SK-N-SH treated with all-trans-retinoic acid at 6 μM for 48 hours (cell line): ENCODE data around the gene RAB44.

Experiments used
- ATAC-seq: fragments of 200-7000 bp; cut with Tn5 transposase; 3 replicates; pipeline ENCODE4 v1.9.1; 2020; ENCODE audit warnings: mild to moderate bottlenecking, moderate library complexity
- ARNTL ChIP-seq: fragments of 450-650 bp; formaldehyde crosslinking; IDR thresholded peaks from 2 replicates; pipeline ENCODE4 v1.5.0; 2020; ENCODE audit warnings: low read depth, mild to moderate bottlenecking, moderate library complexity, borderline replicate concordance
- BACH2 ChIP-seq: fragments of 250-450 bp; sonication (Bioruptor Pico); IDR thresholded peaks from 2 replicates; pipeline ENCODE4 v1.9.0; 2021; ENCODE audit warnings: mild to moderate bottlenecking, borderline replicate concordance
- CSDC2 ChIP-seq: fragments of 250-450 bp; sonication (Bioruptor Pico); IDR thresholded peaks from 2 replicates; pipeline ENCODE4 v1.5.0; 2020; ENCODE audit warnings: mild to moderate bottlenecking, moderate library complexity
- ESRRG ChIP-seq: fragments of 250-450 bp; sonication (Bioruptor Pico); IDR thresholded peaks from 2 replicates; pipeline ENCODE4 v1.6.1; 2021; ENCODE audit warnings: mild to moderate bottlenecking
- GLIS3 ChIP-seq: fragments of 250-450 bp; sonication (Bioruptor Pico); IDR thresholded peaks from 2 replicates; pipeline ENCODE4 v1.5.0; 2020; ENCODE audit warnings: mild to moderate bottlenecking, moderate library complexity
- ISL1 ChIP-seq: fragments of 250-450 bp; sonication (Bioruptor Pico); IDR thresholded peaks from 2 replicates; pipeline ENCODE4 v2.1.2; 2022; ENCODE audit warnings: mild to moderate bottlenecking, moderate library complexity
- OSR1 ChIP-seq: fragments of 250-450 bp; sonication (Bioruptor Pico); IDR thresholded peaks from 2 replicates; pipeline ENCODE4 v1.8.0; 2022; ENCODE audit warnings: moderate library complexity, mild to moderate bottlenecking, inconsistent platforms
- PPARA ChIP-seq: fragments of 250-450 bp; sonication (Bioruptor Pico); IDR thresholded peaks from 2 replicates; pipeline ENCODE4 v1.5.0; 2020; ENCODE audit warnings: mild to moderate bottlenecking, borderline replicate concordance
- RARB ChIP-seq: fragments of 250-450 bp; sonication (Bioruptor Pico); IDR thresholded peaks from 2 replicates; pipeline ENCODE4 v1.8.0; 2021; ENCODE audit warnings: mild to moderate bottlenecking, moderate library complexity
- SNAI2 ChIP-seq: fragments of 250-450 bp; sonication (Bioruptor Pico); IDR thresholded peaks from 2 replicates; pipeline ENCODE4 v1.5.0; 2020; ENCODE audit warnings: mild to moderate bottlenecking, moderate library complexity
- TCF4 ChIP-seq: fragments of 250-450 bp; sonication (Bioruptor Pico); IDR thresholded peaks from 2 replicates; pipeline ENCODE4 v1.8.0; 2021; ENCODE audit warnings: mild to moderate bottlenecking, moderate library complexity, borderline replicate concordance
- TOX ChIP-seq: fragments of 250-450 bp; sonication (Bioruptor Pico); IDR thresholded peaks from 2 replicates; pipeline ENCODE4 v1.8.0; 2021; ENCODE audit warnings: mild to moderate bottlenecking, moderate library complexity, borderline replicate concordance
- ZC3H10 ChIP-seq: fragments of 250-450 bp; sonication (Bioruptor Pico); IDR thresholded peaks from 2 replicates; pipeline ENCODE4 v1.5.1; 2021; ENCODE audit warnings: mild to moderate bottlenecking, moderate library complexity
- ZFP3 ChIP-seq: fragments of 250-450 bp; sonication (Bioruptor Pico); IDR thresholded peaks from 2 replicates; pipeline ENCODE4 v1.5.0; 2020; ENCODE audit warnings: mild to moderate bottlenecking, moderate library complexity
- ZFP30 ChIP-seq: fragments of 450-650 bp; formaldehyde crosslinking; IDR thresholded peaks from 2 replicates; pipeline ENCODE4 v1.5.0; 2022; ENCODE audit warnings: mild to moderate bottlenecking, moderate library complexity
- ZNF565 ChIP-seq: fragments of 450-650 bp; formaldehyde crosslinking; conservative IDR thresholded peaks from 2 replicates; pipeline ENCODE4 v1.5.0; 2020; ENCODE audit warnings: low read depth, mild to moderate bottlenecking, moderate library complexity
- ZNF70 ChIP-seq: fragments of 450-650 bp; formaldehyde crosslinking; IDR thresholded peaks from 2 replicates; pipeline ENCODE4 v1.5.0; 2020; ENCODE audit warnings: mild to moderate bottlenecking, moderate library complexity
- ZNF8 ChIP-seq: fragments of 450-650 bp; formaldehyde crosslinking; IDR thresholded peaks from 2 replicates; pipeline ENCODE4 v1.5.0; 2020; ENCODE audit warnings: mild to moderate bottlenecking, moderate library complexity
- TF ChIP-seq, protein P1 (sequence below): fragments of 250-450 bp; sonication (Bioruptor Pico); IDR thresholded peaks from 2 replicates; pipeline ENCODE4 v1.5.1; 2020; ENCODE audit warnings: low read depth, mild to moderate bottlenecking, moderate library complexity
- TF ChIP-seq, protein P2 (sequence below): fragments of 250-450 bp; sonication (Bioruptor Pico); IDR thresholded peaks from 2 replicates; pipeline ENCODE4 v1.5.0; 2020; ENCODE audit warnings: mild to moderate bottlenecking, moderate library complexity
- TF ChIP-seq, protein P3 (sequence below): fragments of 250-450 bp; sonication (Bioruptor Pico); IDR thresholded peaks from 2 replicates; pipeline ENCODE4 v1.5.1; 2021; ENCODE audit warnings: mild to moderate bottlenecking, moderate library complexity
- TF ChIP-seq, protein P4 (sequence below): fragments of 250-450 bp; sonication (Bioruptor Pico); IDR thresholded peaks from 2 replicates; pipeline ENCODE4 v1.8.0; 2021; ENCODE audit warnings: low read depth, mild to moderate bottlenecking, moderate library complexity, borderline replicate concordance
- TF ChIP-seq, protein P5 (sequence below): fragments of 250-450 bp; sonication (Bioruptor Pico); IDR thresholded peaks from 2 replicates; pipeline ENCODE4 v1.8.0; 2020; ENCODE audit warnings: mild to moderate bottlenecking, moderate library complexity, borderline replicate concordance

RAB44 gene

DNA sequence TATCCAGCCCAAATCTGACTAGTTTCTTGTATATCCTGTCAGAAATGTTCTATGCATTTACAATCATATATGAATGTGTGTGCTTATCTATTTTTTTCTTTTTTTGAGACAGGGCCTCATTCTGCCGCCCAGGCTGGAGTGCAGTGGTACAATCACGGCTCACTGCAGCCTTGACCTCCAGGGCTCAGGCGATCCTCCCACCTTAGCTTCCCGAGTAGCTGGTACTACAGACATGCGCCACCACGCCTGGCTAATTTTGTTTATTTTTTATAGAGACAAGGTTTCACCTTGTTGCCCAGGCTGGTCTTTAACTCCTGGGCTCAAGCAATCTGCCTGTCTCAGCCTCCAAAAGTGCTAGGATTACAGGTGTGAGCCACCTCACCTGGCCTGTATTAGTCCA is 3.0 kb upstream of the RAB44 start:
- TF ChIP-seq, protein P1, sequence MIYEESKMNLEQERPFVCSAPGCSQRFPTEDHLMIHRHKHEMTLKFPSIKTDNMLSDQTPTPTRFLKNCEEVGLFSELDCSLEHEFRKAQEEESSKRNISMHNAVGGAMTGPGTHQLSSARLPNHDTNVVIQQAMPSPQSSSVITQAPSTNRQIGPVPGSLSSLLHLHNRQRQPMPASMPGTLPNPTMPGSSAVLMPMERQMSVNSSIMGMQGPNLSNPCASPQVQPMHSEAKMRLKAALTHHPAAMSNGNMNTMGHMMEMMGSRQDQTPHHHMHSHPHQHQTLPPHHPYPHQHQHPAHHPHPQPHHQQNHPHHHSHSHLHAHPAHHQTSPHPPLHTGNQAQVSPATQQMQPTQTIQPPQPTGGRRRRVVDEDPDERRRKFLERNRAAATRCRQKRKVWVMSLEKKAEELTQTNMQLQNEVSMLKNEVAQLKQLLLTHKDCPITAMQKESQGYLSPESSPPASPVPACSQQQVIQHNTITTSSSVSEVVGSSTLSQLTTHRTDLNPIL (CRISPR knock-in tag): no peak
- TF ChIP-seq, protein P2, sequence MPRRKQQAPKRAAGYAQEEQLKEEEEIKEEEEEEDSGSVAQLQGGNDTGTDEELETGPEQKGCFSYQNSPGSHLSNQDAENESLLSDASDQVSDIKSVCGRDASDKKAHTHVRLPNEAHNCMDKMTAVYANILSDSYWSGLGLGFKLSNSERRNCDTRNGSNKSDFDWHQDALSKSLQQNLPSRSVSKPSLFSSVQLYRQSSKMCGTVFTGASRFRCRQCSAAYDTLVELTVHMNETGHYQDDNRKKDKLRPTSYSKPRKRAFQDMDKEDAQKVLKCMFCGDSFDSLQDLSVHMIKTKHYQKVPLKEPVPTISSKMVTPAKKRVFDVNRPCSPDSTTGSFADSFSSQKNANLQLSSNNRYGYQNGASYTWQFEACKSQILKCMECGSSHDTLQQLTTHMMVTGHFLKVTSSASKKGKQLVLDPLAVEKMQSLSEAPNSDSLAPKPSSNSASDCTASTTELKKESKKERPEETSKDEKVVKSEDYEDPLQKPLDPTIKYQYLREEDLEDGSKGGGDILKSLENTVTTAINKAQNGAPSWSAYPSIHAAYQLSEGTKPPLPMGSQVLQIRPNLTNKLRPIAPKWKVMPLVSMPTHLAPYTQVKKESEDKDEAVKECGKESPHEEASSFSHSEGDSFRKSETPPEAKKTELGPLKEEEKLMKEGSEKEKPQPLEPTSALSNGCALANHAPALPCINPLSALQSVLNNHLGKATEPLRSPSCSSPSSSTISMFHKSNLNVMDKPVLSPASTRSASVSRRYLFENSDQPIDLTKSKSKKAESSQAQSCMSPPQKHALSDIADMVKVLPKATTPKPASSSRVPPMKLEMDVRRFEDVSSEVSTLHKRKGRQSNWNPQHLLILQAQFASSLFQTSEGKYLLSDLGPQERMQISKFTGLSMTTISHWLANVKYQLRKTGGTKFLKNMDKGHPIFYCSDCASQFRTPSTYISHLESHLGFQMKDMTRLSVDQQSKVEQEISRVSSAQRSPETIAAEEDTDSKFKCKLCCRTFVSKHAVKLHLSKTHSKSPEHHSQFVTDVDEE (CRISPR knock-in tag): no peak
- no peak for TF ChIP-seq OSR1 (CRISPR knock-in tag)
- no peak for TF ChIP-seq CSDC2 (CRISPR knock-in tag)
- TF ChIP-seq ZNF70 (CRISPR knock-in tag): no peak
- no peak for TF ChIP-seq ZC3H10 (CRISPR knock-in tag)
- no peak for TF ChIP-seq TOX
- TF ChIP-seq RARB (CRISPR knock-in tag): no peak
- no peak for TF ChIP-seq ISL1 (CRISPR knock-in tag)
- no peak for TF ChIP-seq BACH2 (CRISPR knock-in tag)
- TF ChIP-seq TCF4 (CRISPR knock-in tag): no peak
- no peak for TF ChIP-seq ZFP3
- TF ChIP-seq PPARA: no peak
- TF ChIP-seq, protein P3, sequence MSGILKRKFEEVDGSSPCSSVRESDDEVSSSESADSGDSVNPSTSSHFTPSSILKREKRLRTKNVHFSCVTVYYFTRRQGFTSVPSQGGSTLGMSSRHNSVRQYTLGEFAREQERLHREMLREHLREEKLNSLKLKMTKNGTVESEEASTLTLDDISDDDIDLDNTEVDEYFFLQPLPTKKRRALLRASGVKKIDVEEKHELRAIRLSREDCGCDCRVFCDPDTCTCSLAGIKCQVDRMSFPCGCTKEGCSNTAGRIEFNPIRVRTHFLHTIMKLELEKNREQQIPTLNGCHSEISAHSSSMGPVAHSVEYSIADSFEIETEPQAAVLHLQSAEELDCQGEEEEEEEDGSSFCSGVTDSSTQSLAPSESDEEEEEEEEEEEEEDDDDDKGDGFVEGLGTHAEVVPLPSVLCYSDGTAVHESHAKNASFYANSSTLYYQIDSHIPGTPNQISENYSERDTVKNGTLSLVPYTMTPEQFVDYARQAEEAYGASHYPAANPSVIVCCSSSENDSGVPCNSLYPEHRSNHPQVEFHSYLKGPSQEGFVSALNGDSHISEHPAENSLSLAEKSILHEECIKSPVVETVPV: no peak
- no peak for TF ChIP-seq ZNF565 (CRISPR knock-in tag)
- no peak for TF ChIP-seq SNAI2
- ATAC-seq: no peak

DNA sequence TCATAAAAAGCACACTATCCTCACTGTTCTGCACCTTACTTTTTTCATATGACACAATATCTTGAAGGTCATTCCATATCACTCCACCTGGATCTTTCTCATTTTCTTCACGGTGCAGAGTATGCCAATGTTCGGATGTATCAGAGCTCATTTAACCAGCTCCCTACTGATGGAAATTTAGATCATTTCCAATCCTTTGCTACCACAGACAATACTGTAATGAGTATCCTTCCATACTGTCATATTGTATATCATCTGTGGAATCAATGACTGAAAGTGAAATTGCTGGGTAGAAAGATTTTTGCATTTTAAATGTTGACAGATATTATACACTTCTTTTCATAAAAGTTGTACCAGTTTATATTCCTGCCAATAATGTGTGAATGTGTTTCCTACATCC is 2.2 kb upstream of the RAB44 start:
- no peak for ATAC-seq
- TF ChIP-seq TCF4 (CRISPR knock-in tag) (no peak), ZNF70 (CRISPR knock-in tag) (no peak), OSR1 (CRISPR knock-in tag) (no peak), GLIS3 (no peak), ZC3H10 (CRISPR knock-in tag) (no peak), ZFP3 (no peak), CSDC2 (CRISPR knock-in tag) (no peak), SNAI2 (no peak), PPARA (no peak), ZNF8 (CRISPR knock-in tag) (no peak), TOX (no peak), ZFP30 (CRISPR knock-in tag) (no peak), ESRRG (CRISPR knock-in tag) (no peak), ARNTL (CRISPR knock-in tag) (no peak), RARB (CRISPR knock-in tag) (no peak)
- TF ChIP-seq, protein P4, sequence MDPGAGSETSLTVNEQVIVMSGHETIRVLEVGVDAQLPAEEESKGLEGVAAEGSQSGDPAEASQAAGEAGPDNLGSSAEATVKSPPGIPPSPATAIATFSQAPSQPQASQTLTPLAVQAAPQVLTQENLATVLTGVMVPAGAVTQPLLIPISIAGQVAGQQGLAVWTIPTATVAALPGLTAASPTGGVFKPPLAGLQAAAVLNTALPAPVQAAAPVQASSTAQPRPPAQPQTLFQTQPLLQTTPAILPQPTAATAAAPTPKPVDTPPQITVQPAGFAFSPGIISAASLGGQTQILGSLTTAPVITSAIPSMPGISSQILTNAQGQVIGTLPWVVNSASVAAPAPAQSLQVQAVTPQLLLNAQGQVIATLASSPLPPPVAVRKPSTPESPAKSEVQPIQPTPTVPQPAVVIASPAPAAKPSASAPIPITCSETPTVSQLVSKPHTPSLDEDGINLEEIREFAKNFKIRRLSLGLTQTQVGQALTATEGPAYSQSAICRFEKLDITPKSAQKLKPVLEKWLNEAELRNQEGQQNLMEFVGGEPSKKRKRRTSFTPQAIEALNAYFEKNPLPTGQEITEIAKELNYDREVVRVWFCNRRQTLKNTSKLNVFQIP: no peak
- TF ChIP-seq, protein P2 (CRISPR knock-in tag): no peak
- TF ChIP-seq, protein P5, sequence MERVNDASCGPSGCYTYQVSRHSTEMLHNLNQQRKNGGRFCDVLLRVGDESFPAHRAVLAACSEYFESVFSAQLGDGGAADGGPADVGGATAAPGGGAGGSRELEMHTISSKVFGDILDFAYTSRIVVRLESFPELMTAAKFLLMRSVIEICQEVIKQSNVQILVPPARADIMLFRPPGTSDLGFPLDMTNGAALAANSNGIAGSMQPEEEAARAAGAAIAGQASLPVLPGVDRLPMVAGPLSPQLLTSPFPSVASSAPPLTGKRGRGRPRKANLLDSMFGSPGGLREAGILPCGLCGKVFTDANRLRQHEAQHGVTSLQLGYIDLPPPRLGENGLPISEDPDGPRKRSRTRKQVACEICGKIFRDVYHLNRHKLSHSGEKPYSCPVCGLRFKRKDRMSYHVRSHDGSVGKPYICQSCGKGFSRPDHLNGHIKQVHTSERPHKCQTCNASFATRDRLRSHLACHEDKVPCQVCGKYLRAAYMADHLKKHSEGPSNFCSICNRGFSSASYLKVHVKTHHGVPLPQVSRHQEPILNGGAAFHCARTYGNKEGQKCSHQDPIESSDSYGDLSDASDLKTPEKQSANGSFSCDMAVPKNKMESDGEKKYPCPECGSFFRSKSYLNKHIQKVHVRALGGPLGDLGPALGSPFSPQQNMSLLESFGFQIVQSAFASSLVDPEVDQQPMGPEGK (CRISPR knock-in tag): no peak
- TF ChIP-seq, protein P1 (CRISPR knock-in tag): no peak
- TF ChIP-seq, protein P3: no peak
